ENCODE data around the gene ZSWIM7. TPM values are rescaled to one million over a fixed set of nuclear protein-coding genes. Genes with fewer than 3 reads are reported as not detected.

Gene ZSWIM7
- total RNA-seq, 1 donor: 15.0 TPM

DNA sequence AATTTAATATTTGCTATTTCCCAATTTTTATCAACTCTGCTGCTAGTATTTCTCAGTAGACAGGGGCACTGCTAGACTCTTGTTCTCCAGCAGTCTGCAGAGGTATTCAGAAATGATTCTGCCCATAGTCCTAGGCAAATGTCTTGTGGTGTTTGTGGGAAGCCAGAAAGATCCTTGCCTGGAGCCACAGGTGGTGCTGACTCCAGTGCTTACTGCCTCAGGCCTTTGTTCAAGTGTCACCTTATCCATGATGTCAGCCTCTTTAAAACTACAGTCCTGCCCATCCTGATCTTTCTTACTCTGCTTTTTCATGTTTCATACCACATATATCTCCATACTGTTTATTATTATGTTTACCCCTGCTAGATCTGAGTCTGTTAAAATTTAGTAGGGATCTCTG lies 26.5 kb downstream of the ZSWIM7 start:
- Histone ChIP-seq H3K27me3 (ENCODE audit: insufficient read depth, low read length) (no peaks in the 10 kb centered on the region), H3K9me3 (ENCODE audit: low read depth, low read length) (no peaks in the 10 kb centered on the region)

DNA sequence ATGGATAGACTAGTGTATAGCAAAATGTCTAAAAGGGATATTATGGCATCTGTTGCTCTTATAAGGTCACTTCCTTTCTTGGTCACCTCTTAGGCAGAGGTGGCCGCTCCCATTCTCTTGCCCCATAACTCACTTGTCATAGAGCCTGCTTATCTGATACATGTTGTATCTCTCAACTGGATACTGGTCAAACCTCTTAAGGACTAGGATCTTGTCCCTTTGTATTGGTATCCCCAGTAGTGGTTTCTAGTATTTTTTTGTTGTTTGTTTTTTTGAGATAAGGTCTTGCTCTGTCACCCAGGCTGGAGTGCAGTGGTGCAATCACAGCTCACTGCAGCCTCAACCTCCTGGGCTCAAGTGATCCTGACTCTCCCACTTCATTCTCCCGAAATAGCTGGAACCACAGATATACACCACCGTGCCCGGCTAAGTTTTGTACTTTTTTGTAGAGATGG lies 27.0 kb downstream of the ZSWIM7 start:
- Histone ChIP-seq H3K27me3 (ENCODE audit: insufficient read depth, low read length) (no peaks in the 10 kb centered on the region), H3K4me3 (ENCODE audit: low read length) (no peak overlapping the region), H3K4me1 (ENCODE audit: insufficient read depth, low read length) (peaks cover 12% of the 10 kb centered on the region), H3K9me3 (ENCODE audit: low read depth, low read length) (no peaks in the 10 kb centered on the region)

More for the DNA sequence above, 26.5 kb downstream of the ZSWIM7 start:
- Histone ChIP-seq H3K4me1 (ENCODE audit: insufficient read depth, low read length) (peaks cover 9% of the 10 kb centered on the region), H3K4me3 (ENCODE audit: low read length) (no peak overlapping the region)

DNA sequence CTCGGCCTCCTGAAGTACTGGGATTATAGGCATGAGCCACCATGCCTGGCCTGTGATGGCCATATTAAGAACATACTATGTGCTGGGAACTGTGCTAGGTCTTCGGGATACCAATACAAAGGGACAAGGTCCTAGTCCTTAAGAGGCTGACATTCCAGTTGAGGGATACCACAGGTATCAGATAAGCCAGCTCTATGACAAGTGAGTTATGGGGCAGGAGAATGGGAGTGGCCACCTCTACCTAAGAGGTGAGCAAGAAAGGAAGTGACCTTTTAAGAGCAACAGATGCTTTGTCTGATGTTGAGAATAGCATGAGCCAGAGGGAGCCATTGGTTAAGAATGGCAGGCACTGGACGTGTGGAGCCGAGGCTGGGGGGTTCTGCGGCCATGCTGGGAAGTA lies 27.6 kb downstream of the ZSWIM7 start:
- Histone ChIP-seq H3K4me3 (ENCODE audit: low read length) (no peak overlapping the region), H3K4me1 (ENCODE audit: insufficient read depth, low read length) (peaks cover 18% of the 10 kb centered on the region), H3K27me3 (ENCODE audit: insufficient read depth, low read length) (no peaks in the 10 kb centered on the region), H3K9me3 (ENCODE audit: low read depth, low read length) (no peaks in the 10 kb centered on the region)

DNA sequence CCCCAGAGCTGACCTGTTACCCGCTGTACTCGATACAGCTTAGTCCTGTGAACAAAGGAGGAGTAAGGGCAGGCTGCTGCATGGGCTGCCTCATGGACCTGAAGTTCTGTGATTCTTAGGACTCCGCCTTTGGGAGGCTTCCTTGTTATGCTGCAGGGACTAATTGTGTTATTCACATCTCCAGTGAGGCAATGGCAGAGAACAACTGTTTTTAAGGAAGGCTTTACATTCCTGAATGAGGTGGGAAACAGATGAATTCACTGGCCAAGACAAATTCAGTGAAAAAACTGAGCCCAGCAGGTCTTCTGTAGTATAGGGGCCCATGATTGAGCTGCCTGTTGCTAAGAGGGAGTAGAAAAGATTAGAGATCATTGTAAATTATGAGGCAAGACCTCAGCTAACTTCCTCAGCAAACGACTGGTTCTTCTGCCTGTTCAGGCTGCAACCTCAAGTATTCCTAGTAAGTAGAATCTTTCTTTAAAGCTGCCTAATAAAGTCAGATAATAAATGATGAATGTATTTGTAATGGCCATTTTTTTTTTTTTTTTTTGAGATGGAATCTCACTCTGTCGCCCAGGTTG lies 28.3 kb downstream of the ZSWIM7 start:
- no peak overlapping the region for H3K4me3 ChIP-seq (ENCODE audit: low read length)
- no peaks in the 10 kb centered on the region for H3K9me3 ChIP-seq (ENCODE audit: low read depth, low read length)
- H3K4me1 ChIP-seq (ENCODE audit: insufficient read depth, low read length): peaks cover 25% of the 10 kb centered on the region
- no peaks in the 10 kb centered on the region for H3K27me3 ChIP-seq (ENCODE audit: insufficient read depth, low read length)

DNA sequence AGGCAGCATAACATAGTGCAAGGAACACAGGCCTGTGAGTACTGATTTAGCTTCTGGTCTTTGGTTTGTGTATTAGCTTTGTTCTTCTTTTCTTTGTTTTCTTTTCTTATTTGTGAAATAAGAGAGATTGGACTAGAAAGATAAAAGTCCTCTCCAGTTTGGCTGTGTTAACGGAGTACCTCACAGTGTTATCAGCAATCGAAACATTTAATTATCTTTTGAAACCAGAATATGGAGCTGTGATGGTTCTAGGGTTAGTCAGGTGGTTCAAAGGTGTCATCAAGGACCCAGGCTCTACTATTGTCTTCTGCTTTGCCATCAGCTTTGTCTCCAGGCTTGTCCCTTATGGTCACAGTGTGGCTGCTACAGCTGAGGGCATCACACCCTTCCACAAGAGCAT lies 29.0 kb downstream of the ZSWIM7 start:
- H3K4me1 ChIP-seq (ENCODE audit: insufficient read depth, low read length): peaks cover 31% of the 10 kb centered on the region
- no peaks in the 10 kb centered on the region for H3K27me3 ChIP-seq (ENCODE audit: insufficient read depth, low read length)
- no peaks in the 10 kb centered on the region for H3K9me3 ChIP-seq (ENCODE audit: low read depth, low read length)
- H3K4me3 ChIP-seq (ENCODE audit: low read length): no peak overlapping the region

DNA sequence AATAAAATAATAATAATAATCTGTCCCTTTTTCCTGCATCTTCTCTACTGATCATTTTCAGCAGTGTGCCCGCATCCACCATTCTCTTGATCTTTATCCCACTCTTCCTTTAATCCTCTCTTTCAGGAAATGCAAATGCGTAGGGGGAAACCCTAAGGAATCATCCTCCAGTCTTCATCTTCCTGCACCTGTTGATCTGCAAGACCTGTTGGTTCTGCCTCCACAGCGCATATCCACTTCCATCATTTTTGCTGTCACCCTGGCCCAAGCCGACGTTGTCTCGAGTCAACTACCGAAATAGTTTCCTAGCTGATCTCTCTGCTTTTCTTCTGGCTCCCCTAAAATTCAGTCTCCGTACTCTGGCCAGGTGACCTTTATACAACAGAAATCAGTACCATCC lies 30.0 kb downstream of the ZSWIM7 start:
- no peak overlapping the region for H3K4me3 ChIP-seq (ENCODE audit: low read length)
- H3K27me3 ChIP-seq (ENCODE audit: insufficient read depth, low read length): no peaks in the 10 kb centered on the region
- peaks cover 35% of the 10 kb centered on the region for H3K4me1 ChIP-seq (ENCODE audit: insufficient read depth, low read length)
- no peaks in the 10 kb centered on the region for H3K9me3 ChIP-seq (ENCODE audit: low read depth, low read length)

DNA sequence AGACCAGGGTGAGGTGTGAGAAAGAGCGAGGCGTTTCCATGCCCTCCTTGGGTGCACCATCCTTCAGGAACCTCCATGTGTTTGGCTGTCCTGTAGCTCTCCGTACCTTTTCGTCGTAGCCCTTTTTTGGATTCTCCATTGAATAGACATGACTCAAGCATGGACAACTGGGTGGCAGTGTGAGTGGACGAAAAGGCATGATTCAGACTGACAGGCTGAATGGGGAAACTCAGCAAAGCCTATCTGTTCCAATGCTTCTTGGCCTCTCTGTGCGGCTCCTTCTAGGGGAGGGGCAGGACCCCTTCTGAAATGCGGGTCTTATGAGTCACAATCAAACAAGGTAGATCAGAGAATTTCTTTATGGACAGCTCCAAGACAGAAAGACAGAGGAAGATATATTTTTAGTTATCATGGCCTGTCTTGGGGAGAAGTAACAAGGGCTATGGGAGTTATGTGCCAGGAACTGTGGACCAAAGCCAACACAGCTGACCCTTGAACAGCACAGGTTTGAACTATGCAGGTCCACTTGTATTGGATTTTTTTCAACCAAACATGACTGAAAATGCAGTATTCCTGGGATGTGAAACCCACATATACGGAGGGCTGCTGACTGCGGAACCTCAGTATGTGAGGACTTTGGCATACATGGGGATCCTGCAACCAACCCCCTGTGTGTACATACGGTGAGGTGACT lies 31.7 kb downstream of the ZSWIM7 start:
- no peak overlapping the region for H3K4me3 ChIP-seq (ENCODE audit: low read length)
- H3K9me3 ChIP-seq (ENCODE audit: low read depth, low read length): no peaks in the 10 kb centered on the region
- peaks cover 35% of the 10 kb centered on the region for H3K4me1 ChIP-seq (ENCODE audit: insufficient read depth, low read length)
- no peaks in the 10 kb centered on the region for H3K27me3 ChIP-seq (ENCODE audit: insufficient read depth, low read length)

DNA sequence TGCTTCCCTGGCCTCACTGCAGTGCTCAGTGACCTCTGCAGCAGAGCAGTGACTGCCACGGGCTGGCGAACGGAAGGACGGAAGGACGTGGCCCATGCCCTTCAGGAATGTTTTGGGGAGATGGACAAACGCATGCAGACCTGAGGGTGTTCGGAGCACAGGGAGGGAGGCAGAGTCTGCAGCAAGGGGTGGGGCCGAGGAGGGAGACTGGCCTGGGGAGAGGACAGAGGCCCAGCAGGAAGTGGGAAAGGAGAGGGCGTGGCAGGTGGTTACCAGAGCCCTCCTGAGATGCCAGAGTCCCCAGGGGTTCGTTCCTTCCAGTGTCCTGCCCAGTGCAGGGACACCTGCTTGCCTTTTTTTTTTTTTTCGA lies 32.6 kb downstream of the ZSWIM7 start:
- H3K4me3 ChIP-seq (ENCODE audit: low read length): no peak overlapping the region
- peaks cover 35% of the 10 kb centered on the region for H3K4me1 ChIP-seq (ENCODE audit: insufficient read depth, low read length)
- H3K27me3 ChIP-seq (ENCODE audit: insufficient read depth, low read length): no peaks in the 10 kb centered on the region
- H3K9me3 ChIP-seq (ENCODE audit: low read depth, low read length): no peaks in the 10 kb centered on the region

DNA sequence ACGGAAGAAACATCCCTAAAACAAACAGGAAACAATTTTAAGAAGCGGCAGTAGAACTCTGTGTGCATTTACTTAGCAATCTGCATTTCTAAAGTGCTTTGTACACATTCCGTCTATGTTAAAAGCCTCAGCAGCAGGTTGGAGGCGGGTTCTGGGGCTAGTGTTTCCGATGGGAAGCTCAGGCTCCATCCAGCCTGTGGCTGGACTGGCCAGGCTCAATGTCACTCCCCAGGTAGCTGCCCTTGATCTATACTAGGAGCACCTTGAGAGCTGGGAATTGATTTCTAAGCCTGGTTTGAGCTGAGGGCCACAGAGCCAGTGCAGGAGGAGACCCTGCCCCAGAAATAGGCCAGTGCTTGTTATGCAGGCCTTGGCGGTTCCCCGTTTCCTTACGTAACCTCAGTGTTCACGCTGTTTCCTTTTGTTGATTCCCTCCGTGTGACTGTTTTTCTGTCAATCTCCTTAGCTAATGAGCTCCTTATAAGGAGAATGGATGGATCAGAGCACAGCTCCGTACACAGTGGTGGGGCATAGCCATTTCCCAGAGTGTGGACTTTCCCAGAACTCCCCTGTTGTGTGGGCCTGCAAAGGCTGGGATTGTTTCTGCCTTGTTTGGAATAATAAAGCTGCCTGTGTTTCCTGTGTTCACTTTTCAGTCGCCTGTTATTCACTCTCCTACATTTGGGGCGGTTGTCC lies 33.2 kb downstream of the ZSWIM7 start:
- Histone ChIP-seq H3K27me3 (ENCODE audit: insufficient read depth, low read length) (no peaks in the 10 kb centered on the region), H3K4me1 (ENCODE audit: insufficient read depth, low read length) (peaks cover 32% of the 10 kb centered on the region), H3K9me3 (ENCODE audit: low read depth, low read length) (no peaks in the 10 kb centered on the region), H3K4me3 (ENCODE audit: low read length) (no peak overlapping the region)

DNA sequence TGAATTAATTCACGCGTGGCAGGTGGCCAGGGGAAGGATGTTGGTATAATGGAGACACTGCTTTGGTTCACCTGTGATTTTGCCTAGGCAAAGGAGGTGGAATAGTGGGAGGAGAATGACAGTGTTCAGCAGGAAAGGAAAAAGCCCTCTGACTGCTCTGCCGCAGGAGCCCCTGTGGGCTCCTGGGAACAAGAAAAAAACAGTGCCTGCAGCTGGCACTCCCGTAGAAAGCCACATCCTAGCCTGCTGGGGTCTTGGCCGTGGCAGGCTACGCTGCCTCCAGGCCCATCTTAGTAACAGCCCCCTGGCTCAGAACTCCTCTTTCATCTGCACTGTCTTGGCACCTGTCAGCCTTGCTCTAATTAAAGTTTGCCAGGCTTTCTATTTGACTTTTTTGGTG lies 34.0 kb downstream of the ZSWIM7 start:
- Histone ChIP-seq H3K4me3 (ENCODE audit: low read length) (no peak overlapping the region), H3K4me1 (ENCODE audit: insufficient read depth, low read length) (peaks cover 26% of the 10 kb centered on the region), H3K9me3 (ENCODE audit: low read depth, low read length) (no peaks in the 10 kb centered on the region), H3K27me3 (ENCODE audit: insufficient read depth, low read length) (no peaks in the 10 kb centered on the region)

DNA sequence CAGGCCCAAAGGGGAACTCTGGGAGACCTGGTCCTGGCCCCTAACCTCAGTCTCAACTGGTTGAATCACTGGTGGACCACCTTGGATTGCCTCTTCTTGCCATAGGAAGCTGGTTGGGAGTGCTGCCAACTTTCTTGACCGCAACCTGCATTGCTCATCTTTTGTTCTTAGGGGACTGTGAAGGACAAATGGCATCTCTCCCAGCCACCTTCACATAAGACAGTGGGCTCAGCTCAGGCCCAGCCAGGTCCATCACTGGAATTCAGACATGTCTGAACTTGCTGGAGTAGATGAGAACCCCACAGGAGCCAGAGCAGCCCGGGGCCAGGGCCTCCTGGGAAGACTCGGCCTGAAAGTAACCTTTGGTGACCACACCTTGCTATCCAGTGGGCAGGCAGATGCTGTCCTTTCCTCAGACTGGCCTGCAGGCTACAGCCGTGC lies 35.8 kb downstream of the ZSWIM7 start:
- no peak overlapping the region for H3K4me3 ChIP-seq (ENCODE audit: low read length)
- H3K9me3 ChIP-seq (ENCODE audit: low read depth, low read length): no peaks in the 10 kb centered on the region
- no peaks in the 10 kb centered on the region for H3K27me3 ChIP-seq (ENCODE audit: insufficient read depth, low read length)
- H3K4me1 ChIP-seq (ENCODE audit: insufficient read depth, low read length): peaks cover 38% of the 10 kb centered on the region

DNA sequence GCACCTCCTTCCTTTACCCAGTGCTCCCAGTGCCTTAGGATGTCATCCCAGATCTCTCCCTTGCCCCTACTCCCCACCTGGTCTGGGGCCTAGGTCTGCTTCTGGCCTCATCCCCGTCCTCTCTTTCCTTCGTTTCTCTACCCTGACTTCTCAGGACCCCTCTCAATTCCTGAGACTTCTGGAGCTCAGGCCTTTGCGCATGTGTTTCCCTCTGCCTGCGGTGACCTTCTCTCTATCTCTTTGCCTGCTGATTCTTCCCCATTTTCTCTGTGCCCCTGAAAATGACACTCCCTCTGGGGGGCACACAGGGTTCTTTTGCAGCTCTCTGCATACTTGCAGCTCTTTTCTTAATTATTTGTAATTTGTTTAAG lies 41.0 kb downstream of the ZSWIM7 start:
- peaks cover 32% of the 10 kb centered on the region for H3K4me1 ChIP-seq (ENCODE audit: insufficient read depth, low read length)
- H3K9me3 ChIP-seq (ENCODE audit: low read depth, low read length): no peaks in the 10 kb centered on the region
- no peak overlapping the region for H3K4me3 ChIP-seq (ENCODE audit: low read length)
- no peaks in the 10 kb centered on the region for H3K27me3 ChIP-seq (ENCODE audit: insufficient read depth, low read length)

DNA sequence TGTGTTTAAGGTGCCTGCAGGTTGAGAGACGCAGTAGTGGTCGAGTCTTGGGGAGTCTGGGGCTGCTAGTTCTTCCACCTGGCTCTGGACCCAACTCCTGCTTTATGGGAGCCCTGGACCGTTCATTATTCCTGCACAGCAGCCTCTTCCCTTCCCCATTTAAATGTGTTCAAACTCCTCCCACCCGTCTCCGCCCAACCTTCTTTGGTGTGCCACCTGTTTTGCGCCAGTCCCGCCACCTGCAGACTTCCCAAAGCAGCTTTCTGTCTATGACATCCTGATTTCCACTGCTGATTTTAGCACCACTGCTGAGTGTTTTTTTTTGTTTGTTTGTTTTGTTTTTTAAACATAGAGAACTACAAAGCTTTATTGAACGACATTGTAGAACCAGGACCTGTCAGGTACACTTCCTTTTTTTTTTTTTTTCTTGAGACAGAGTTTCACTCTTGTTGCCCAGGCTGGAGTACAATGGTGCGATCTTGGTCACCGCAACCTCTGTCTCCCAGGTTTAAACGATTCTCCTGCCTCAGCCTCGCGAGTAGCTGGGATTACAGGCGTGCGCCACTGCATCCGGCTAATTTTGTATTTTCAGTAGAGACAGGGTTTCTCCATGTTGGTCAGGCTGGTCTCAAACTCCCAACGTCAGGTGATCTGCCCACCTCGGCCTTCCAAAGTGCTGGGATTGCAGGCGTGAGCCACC lies 41.7 kb downstream of the ZSWIM7 start:
- Histone ChIP-seq H3K27me3 (ENCODE audit: insufficient read depth, low read length) (no peaks in the 10 kb centered on the region), H3K4me3 (ENCODE audit: low read length) (no peak overlapping the region), H3K4me1 (ENCODE audit: insufficient read depth, low read length) (peaks cover 32% of the 10 kb centered on the region), H3K9me3 (ENCODE audit: low read depth, low read length) (no peaks in the 10 kb centered on the region)

DNA sequence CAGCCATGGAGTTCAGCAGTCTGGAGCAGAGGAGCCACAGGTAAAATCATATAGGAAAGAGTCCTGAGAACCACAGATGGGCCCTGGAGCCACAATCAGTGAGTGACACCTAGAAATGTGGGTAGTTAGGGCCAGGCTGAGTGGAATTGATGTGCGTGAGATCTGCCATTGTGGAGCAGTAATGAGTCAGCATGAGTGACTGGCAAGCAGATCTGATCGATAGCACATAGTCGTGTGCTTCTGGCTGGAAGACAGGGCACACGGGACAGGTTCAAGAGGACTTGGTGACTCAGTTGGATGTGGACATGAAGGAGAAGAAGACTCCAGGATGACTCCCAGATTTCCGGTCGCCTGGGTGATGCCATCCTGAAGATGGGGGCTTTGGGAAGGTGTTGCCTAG lies 42.3 kb downstream of the ZSWIM7 start:
- Histone ChIP-seq H3K4me3 (ENCODE audit: low read length) (no peak overlapping the region), H3K4me1 (ENCODE audit: insufficient read depth, low read length) (peaks cover 32% of the 10 kb centered on the region), H3K27me3 (ENCODE audit: insufficient read depth, low read length) (no peaks in the 10 kb centered on the region), H3K9me3 (ENCODE audit: low read depth, low read length) (no peaks in the 10 kb centered on the region)

DNA sequence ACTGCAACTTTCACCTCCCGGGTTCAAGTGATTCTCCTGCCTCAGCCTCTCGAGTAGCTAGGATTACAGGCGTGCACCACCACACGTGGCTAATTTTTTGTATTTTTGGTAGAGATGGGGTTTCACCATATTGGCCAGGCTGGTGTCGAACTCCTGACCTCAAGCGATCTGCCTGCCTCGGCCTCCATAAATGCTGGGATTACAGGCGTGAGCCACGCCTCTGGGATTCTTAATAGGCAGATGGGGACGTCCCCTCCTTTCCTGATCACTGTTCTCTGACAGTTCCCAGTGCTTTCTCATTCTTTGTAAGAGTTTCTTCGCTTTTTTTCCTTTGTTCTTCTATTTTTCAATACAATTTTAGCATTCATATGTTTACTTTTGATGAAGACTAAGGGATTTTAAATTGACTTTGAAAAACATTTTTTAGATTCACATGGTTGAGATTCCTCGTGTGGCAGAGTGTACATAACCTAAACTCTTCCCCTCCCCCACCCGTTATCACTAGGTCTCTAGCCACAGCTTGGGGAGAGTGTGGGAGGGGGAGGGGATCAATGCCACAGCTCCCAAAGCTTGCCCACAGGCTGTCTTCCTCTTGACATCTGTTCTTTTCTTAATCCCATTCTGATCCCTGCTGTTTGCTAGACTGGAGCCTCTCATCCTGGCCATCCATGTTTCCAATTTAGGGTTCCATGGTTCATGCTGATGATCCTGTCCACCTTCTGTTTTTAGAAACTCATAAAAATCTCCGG lies 43.5 kb downstream of the ZSWIM7 start:
- Histone ChIP-seq H3K4me1 (ENCODE audit: insufficient read depth, low read length) (peaks cover 32% of the 10 kb centered on the region), H3K9me3 (ENCODE audit: low read depth, low read length) (no peaks in the 10 kb centered on the region), H3K4me3 (ENCODE audit: low read length) (no peak overlapping the region), H3K27me3 (ENCODE audit: insufficient read depth, low read length) (no peaks in the 10 kb centered on the region)

Data from mononuclear cell (primary cell).